Measurements from ENCODE around the gene UTF1. TPM values are rescaled to one million over a fixed set of nuclear protein-coding genes. Genes with fewer than 3 reads are reported as not detected.

The UTF1 gene
- total and polyA plus RNA-seq, 2 experiments from 2014 or later = 12.2 to 51.4 TPM

DNA sequence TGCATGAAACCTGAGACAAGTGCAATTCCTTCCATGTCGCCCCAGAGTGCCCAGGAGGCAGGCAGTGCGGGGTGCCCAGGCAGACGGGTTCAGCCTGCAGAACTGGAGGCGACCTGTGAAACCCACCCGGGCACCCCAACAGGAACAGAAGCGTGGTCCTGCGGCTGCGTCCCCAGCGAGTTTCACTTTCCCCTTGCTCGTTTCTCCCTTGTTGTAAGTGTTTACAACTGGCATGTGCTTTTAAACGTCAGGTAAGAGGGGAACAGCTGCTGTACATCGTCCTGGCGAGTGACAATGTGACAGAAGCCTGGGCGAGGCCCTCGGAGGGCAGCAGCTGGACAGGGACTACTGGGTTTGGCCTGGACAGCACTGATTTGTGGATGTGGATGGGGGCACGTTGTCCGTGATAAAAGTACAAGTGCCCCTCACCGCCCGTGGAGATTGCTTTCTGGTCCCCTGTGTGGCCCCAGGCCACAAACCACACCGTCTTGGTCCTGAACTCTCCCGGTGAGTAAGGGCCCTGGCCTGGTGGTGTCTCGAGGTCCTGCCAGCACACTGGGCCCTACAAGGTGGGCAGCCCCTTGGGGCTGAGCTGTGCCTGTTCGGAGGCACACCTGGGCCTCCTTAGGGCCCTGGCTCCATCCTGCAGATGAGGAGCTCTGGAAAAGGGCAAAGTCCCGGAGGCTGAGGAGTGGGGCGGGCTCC is 11.6 kb downstream of the UTF1 start:
- no peak overlapping the region for H3K27ac ChIP-seq (ENCODE audit: low read depth)
- no peaks in the 10 kb centered on the region for H3K9me2 ChIP-seq (ENCODE audit: insufficient read depth)
- H3K4me3 Mint-ChIP-seq = no peak overlapping the region
- H3K4me1 ChIP-seq (ENCODE audit: insufficient read depth) = peaks cover 10% of the 10 kb centered on the region
- no peaks in the 10 kb centered on the region; the same call in 1 of the 2 replicates for H4K20me1 ChIP-seq (replicated peaks; ENCODE audit: insufficient read depth)
- no peak overlapping the region for H3K4me3 ChIP-seq
- H3K4me1 Mint-ChIP-seq = peaks cover 17% of the 10 kb centered on the region
- H3K4me2 ChIP-seq = no peak overlapping the region
- H2AFZ ChIP-seq = no peak overlapping the region
- peaks cover 4% of the 10 kb centered on the region; the same call in 1 of the 2 replicates for H3K79me2 ChIP-seq (replicated peaks; ENCODE audit: insufficient read depth)
- ATAC-seq = no peak
- no peaks in the 10 kb centered on the region for H3K36me3 ChIP-seq (ENCODE audit: insufficient read depth)
- TF ChIP-seq CREB1 (CRISPR knock-in tag; IDR thresholded peaks at IDR 0.05; ENCODE audit: low read depth) (no peak), ZNF114 (CRISPR knock-in tag; IDR thresholded peaks at IDR 0.05) (no peak), ZNF331 (CRISPR knock-in tag; IDR thresholded peaks at IDR 0.05; ENCODE audit: low read depth) (no peak), EZH2 (IDR thresholded peaks at IDR 0.05; ENCODE audit: low read depth, unreplicated experiment) (no peak), POLR2AphosphoS5 (IDR thresholded peaks at IDR 0.05; ENCODE audit: low read depth) (no peak), JUNB (IDR thresholded peaks at IDR 0.05; ENCODE audit: unreplicated experiment) (no peak), NANOG (IDR thresholded peaks at IDR 0.05; ENCODE audit: borderline replicate concordance) (no peak), STAT1 (IDR thresholded peaks at IDR 0.05; ENCODE audit: unreplicated experiment) (no peak), EZH2phosphoT487 (IDR thresholded peaks at IDR 0.05; ENCODE audit: unreplicated experiment) (no peak)
- TF ChIP-seq, protein P1, sequence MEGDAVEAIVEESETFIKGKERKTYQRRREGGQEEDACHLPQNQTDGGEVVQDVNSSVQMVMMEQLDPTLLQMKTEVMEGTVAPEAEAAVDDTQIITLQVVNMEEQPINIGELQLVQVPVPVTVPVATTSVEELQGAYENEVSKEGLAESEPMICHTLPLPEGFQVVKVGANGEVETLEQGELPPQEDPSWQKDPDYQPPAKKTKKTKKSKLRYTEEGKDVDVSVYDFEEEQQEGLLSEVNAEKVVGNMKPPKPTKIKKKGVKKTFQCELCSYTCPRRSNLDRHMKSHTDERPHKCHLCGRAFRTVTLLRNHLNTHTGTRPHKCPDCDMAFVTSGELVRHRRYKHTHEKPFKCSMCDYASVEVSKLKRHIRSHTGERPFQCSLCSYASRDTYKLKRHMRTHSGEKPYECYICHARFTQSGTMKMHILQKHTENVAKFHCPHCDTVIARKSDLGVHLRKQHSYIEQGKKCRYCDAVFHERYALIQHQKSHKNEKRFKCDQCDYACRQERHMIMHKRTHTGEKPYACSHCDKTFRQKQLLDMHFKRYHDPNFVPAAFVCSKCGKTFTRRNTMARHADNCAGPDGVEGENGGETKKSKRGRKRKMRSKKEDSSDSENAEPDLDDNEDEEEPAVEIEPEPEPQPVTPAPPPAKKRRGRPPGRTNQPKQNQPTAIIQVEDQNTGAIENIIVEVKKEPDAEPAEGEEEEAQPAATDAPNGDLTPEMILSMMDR (conservative IDR thresholded peaks at IDR 0.05; ENCODE audit: low read depth in 2 of 2) = no peak
- TF ChIP-seq, protein P2, sequence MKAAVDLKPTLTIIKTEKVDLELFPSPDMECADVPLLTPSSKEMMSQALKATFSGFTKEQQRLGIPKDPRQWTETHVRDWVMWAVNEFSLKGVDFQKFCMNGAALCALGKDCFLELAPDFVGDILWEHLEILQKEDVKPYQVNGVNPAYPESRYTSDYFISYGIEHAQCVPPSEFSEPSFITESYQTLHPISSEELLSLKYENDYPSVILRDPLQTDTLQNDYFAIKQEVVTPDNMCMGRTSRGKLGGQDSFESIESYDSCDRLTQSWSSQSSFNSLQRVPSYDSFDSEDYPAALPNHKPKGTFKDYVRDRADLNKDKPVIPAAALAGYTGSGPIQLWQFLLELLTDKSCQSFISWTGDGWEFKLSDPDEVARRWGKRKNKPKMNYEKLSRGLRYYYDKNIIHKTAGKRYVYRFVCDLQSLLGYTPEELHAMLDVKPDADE (IDR thresholded peaks at IDR 0.05) = no peak
- TF ChIP-seq, protein P3, sequence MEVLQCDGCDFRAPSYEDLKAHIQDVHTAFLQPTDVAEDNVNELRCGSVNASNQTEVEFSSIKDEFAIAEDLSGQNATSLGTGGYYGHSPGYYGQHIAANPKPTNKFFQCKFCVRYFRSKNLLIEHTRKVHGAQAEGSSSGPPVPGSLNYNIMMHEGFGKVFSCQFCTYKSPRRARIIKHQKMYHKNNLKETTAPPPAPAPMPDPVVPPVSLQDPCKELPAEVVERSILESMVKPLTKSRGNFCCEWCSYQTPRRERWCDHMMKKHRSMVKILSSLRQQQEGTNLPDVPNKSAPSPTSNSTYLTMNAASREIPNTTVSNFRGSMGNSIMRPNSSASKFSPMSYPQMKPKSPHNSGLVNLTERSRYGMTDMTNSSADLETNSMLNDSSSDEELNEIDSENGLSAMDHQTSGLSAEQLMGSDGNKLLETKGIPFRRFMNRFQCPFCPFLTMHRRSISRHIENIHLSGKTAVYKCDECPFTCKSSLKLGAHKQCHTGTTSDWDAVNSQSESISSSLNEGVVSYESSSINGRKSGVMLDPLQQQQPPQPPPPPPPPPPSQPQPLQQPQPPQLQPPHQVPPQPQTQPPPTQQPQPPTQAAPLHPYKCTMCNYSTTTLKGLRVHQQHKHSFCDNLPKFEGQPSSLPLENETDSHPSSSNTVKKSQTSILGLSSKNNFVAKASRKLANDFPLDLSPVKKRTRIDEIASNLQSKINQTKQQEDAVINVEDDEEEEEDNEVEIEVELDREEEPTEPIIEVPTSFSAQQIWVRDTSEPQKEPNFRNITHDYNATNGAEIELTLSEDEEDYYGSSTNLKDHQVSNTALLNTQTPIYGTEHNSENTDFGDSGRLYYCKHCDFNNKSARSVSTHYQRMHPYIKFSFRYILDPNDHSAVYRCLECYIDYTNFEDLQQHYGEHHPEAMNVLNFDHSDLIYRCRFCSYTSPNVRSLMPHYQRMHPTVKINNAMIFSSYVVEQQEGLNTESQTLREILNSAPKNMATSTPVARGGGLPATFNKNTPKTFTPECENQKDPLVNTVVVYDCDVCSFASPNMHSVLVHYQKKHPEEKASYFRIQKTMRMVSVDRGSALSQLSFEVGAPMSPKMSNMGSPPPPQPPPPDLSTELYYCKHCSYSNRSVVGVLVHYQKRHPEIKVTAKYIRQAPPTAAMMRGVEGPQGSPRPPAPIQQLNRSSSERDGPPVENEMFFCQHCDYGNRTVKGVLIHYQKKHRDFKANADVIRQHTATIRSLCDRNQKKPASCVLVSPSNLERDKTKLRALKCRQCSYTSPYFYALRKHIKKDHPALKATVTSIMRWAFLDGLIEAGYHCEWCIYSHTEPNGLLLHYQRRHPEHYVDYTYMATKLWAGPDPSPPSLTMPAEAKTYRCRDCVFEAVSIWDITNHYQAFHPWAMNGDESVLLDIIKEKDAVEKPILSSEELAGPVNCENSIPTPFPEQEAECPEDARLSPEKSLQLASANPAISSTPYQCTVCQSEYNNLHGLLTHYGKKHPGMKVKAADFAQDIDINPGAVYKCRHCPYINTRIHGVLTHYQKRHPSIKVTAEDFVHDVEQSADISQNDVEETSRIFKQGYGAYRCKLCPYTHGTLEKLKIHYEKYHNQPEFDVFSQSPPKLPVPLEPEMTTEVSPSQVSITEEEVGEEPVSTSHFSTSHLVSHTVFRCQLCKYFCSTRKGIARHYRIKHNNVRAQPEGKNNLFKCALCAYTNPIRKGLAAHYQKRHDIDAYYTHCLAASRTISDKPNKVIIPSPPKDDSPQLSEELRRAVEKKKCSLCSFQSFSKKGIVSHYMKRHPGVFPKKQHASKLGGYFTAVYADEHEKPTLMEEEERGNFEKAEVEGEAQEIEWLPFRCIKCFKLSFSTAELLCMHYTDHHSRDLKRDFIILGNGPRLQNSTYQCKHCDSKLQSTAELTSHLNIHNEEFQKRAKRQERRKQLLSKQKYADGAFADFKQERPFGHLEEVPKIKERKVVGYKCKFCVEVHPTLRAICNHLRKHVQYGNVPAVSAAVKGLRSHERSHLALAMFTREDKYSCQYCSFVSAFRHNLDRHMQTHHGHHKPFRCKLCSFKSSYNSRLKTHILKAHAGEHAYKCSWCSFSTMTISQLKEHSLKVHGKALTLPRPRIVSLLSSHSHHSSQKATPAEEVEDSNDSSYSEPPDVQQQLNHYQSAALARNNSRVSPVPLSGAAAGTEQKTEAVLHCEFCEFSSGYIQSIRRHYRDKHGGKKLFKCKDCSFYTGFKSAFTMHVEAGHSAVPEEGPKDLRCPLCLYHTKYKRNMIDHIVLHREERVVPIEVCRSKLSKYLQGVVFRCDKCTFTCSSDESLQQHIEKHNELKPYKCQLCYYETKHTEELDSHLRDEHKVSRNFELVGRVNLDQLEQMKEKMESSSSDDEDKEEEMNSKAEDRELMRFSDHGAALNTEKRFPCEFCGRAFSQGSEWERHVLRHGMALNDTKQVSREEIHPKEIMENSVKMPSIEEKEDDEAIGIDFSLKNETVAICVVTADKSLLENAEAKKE (CRISPR knock-in tag; IDR thresholded peaks at IDR 0.05) = no peak
- TF ChIP-seq, protein P4, sequence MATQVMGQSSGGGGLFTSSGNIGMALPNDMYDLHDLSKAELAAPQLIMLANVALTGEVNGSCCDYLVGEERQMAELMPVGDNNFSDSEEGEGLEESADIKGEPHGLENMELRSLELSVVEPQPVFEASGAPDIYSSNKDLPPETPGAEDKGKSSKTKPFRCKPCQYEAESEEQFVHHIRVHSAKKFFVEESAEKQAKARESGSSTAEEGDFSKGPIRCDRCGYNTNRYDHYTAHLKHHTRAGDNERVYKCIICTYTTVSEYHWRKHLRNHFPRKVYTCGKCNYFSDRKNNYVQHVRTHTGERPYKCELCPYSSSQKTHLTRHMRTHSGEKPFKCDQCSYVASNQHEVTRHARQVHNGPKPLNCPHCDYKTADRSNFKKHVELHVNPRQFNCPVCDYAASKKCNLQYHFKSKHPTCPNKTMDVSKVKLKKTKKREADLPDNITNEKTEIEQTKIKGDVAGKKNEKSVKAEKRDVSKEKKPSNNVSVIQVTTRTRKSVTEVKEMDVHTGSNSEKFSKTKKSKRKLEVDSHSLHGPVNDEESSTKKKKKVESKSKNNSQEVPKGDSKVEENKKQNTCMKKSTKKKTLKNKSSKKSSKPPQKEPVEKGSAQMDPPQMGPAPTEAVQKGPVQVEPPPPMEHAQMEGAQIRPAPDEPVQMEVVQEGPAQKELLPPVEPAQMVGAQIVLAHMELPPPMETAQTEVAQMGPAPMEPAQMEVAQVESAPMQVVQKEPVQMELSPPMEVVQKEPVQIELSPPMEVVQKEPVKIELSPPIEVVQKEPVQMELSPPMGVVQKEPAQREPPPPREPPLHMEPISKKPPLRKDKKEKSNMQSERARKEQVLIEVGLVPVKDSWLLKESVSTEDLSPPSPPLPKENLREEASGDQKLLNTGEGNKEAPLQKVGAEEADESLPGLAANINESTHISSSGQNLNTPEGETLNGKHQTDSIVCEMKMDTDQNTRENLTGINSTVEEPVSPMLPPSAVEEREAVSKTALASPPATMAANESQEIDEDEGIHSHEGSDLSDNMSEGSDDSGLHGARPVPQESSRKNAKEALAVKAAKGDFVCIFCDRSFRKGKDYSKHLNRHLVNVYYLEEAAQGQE (IDR thresholded peaks at IDR 0.05; ENCODE audit: unreplicated experiment) = no peak
- H3K36me3 Mint-ChIP-seq (ENCODE audit: low read depth) = peaks cover 5% of the 10 kb centered on the region; the same call in 2 of the 3 replicates
- H3F3A ChIP-seq (replicated peaks; ENCODE audit: low read depth) = 0 out of 2 replicates have a peak, but pooled peaks cover 3% of the 10 kb centered on the region
- H3K27me3 ChIP-seq (ENCODE audit: insufficient read depth) = peaks cover 25% of the 10 kb centered on the region
- no peak for DNase-seq (ENCODE audit: low spot score)
- no peak overlapping the region for H3K27ac Mint-ChIP-seq
- H3K27me3 Mint-ChIP-seq (ENCODE audit: insufficient read depth, low read depth, poor library complexity) = peaks cover 31% of the 10 kb centered on the region
- no peaks in the 10 kb centered on the region; the same call in 2 of the 3 replicates for H3K9me3 Mint-ChIP-seq

Data from GM23338 (cell line).